Fibroblast of pulmonary artery (primary cell): Measurements from ENCODE around the gene CYP19A1.

ENCODE experiments used
- DNase-seq: peaks from one replicate; pipeline ENCODE4 v3.0.0-alpha.2; 2010; ENCODE audit warnings: low read depth
- H3K4me3 ChIP-seq: replicated peaks from 2 replicates; pipeline ENCODE4 v1.5.1; 2011; ENCODE audit warnings: low read depth, mild to moderate bottlenecking, control low read depth, low read length, moderate library complexity
- TF ChIP-seq, protein P1 (sequence below): IDR thresholded peaks from 2 replicates; pipeline ENCODE4 v1.5.1; 2011; ENCODE audit warnings: mild to moderate bottlenecking, control low read depth, low read length, inconsistent platforms; ENCODE audit errors: missing control alignments

Gene CYP19A1

DNA sequence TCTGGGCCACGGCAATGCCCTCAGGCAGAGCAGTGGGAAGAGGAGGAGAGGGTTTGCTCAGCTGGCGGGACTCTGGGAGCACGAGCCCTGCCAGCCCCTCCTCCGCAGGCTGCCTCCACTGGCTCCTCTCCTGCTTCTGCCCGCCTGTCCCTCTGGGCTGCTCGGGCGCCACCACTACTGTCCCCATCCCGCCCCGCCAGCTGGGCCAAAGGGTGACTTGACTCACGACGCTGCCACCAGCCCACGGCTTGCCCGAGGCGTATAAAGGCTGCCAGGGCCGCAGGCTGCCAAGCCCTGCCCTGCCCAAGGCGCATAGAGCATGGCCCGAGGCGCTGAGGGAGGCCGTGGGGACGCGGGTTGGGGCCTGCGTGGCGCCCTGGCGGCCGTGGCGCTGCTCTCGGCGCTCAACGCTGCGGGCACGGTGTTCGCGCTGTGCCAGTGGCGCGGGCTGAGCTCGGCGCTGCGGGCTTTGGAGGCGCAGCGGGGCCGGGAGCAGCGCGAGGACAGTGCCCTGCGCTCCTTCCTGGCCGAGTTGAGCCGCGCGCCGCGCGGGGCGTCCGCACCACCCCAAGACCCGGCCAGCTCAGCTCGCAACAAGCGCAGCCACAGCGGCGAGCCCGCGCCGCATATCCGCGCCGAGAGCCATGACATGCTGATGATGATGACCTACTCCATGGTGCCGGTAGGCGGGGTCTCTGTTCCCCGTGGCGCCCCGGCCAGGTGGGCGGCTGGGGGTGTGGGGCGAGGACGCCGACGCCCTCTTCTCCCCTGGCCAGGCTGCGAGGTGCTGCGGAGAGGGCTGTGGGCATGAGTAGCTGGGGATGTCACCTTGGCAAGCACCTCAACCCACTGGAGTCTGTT lies 3.2 kb upstream of the CYP19A1 start, which contains the start of gene GLDN:
Gene GLDN (plus strand): TSS at position 290 of the 861 bp plus-strand sequence. CDS start 30 bp downstream, at position 320.
- peak within 1 kb of the TSS; percentile 29 for H3K4me3 ChIP-seq
- peak; percentile 24 for DNase-seq
- TF ChIP-seq, protein P1, sequence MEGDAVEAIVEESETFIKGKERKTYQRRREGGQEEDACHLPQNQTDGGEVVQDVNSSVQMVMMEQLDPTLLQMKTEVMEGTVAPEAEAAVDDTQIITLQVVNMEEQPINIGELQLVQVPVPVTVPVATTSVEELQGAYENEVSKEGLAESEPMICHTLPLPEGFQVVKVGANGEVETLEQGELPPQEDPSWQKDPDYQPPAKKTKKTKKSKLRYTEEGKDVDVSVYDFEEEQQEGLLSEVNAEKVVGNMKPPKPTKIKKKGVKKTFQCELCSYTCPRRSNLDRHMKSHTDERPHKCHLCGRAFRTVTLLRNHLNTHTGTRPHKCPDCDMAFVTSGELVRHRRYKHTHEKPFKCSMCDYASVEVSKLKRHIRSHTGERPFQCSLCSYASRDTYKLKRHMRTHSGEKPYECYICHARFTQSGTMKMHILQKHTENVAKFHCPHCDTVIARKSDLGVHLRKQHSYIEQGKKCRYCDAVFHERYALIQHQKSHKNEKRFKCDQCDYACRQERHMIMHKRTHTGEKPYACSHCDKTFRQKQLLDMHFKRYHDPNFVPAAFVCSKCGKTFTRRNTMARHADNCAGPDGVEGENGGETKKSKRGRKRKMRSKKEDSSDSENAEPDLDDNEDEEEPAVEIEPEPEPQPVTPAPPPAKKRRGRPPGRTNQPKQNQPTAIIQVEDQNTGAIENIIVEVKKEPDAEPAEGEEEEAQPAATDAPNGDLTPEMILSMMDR, result no peak

DNA sequence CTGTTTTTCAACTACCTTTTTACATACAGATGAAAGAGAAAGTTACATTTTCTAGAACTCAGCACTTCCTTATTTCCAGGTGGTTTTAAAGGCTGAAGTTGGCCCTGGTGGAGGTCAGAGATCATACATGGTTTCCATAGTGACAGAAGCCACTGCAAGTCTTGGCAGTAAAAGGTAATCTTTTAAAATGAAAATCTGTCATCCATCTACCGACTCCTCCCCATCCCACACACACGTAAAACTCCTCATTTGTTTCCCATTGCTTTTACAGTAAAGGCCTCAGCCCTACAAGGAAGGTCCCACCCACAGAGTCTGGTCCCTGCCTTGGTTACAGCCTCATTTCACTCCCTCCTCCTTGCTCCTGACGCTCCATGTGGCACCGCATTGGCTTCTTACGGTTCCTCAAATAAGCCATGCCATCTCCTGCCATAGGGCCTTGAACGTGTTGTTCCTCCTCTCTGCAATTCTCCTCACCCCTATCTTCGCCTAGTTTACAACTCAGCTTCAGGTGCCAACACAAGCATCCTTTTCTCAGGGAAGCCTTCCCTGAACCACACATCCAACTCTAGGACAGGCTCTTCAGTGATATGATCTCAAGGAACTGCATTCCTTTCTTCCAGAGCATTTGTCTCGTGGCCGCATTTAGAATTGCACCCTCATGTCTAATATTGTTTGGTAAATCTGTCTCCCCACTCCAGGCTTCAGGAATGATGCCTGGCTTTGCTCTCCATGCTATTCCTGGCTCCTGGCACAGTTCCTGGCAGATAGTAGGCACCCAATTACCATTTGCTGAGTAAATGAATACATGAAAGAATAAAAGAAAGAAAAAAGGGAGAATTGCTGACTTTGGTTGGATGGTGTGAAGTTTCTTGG lies 2.6 kb downstream of the CYP19A1 start:
- TF ChIP-seq, protein P1, result no peak
- DNase-seq, result peak; percentile 14
- no peak overlapping the region for H3K4me3 ChIP-seq

- H3K4me3 ChIP-seq, result no peak overlapping the region
- no peak for DNase-seq
- TF ChIP-seq, protein P1, result no peak
Observed at GRCh38 chr15:51335087-51335486, 3.3 kb downstream of the CYP19A1 start.

DNA sequence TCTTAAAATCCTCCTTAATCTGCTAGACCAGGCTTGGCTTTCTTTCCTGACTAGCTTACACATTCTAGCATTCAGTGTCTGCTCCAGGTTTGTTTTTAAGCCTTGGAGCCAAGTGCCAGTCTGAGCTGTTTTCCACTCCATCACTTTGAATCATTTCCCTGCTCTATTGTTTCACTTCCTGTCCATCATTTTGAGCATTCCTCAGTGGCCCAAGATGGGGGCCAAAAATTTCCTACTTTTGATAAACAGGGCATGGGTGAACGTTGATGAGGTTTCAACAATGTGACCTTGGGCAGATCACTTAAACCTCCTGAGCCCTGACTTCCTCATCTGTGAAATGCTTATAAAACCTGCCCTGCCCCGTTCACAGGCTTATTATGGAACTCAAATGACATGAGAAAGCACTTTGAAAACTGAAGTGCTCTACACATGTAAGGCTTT lies 4.4 kb downstream of the CYP19A1 start:
- TF ChIP-seq, protein P1, result no peak
- peak; percentile 53 for DNase-seq
- no peak overlapping the region for H3K4me3 ChIP-seq

DNA sequence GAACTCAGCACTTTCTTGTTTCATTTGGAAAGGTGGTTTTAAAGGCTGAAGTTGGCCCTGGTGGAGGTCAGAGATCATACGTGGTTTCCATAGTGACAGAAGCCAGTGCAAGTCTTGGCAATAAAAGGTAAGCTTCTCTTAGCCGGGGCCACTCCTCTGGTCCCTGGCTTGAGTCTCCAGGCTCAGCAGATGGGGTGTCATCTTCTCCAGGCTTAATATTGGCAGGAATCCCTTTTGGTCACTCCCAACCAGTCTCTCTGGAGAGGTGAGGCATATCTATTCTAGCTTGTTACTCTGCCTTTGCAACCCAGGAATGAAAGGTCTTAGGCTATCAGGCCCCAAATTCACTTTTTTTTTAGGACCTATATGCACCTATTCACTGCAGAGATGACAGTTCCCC lies 4.8 kb downstream of the CYP19A1 start:
- DNase-seq, result no peak
- no peak overlapping the region for H3K4me3 ChIP-seq
- TF ChIP-seq, protein P1, result no peak

DNA sequence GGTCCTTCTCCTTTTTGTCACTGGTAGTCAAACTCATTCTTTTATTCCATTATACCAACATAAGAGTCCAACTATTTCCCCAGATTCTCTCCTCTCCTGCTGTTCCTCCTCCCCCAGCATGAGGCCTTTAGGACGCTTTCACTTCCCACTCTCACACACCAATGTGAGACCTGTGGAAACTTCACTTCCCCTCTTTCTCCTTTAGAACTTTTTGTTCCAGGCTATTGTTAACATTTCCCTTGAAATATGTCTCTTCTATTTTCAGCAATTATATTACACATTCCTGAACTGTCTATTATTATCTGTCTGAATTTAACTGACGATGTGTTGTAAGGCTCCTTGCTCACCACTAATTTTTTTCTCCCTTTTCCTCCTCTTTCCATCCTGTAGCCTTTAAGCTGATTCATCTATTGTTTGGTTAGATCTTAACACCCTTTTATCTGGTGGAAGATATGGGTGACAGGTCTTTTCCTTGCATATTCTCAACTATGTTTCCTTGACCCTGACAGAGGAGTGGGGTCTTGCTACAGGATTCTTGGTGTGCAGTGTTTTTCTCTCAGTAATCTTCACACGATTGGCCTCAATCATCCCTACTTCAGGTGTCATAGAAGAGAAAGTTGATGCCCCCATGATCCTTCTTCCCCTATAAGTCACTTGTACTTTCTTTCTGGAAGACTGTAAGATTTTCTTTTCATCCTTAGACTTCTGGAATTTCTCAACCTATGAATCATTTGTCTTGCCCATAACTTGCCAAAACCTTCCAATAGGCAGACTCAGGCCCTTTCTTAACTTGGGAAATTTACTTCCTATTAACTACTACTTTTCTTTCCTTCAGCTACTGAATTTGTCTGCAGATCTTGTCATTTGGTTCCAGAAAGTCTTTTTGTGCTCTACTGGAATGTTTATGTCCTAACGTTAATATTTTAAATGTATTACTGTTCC lies 5.9 kb downstream of the CYP19A1 start:
- DNase-seq, result peak; percentile 78
- H3K4me3 ChIP-seq, result no peak overlapping the region
- TF ChIP-seq, protein P1, result no peak
